Activated naive CD8-positive, alpha-beta T cell treated with anti-CD3 and anti-CD28 coated beads, Interleukin-2, amount 50 U/mL, for 16 hours (primary cell): ENCODE data around the gene KLK13.

ENCODE experiments used
- DNase-seq: peaks from one replicate; pipeline ENCODE4 v3.0.0-alpha.2; 2020; ENCODE audit warnings: low read depth, low spot score

The KLK13 gene, protein sequence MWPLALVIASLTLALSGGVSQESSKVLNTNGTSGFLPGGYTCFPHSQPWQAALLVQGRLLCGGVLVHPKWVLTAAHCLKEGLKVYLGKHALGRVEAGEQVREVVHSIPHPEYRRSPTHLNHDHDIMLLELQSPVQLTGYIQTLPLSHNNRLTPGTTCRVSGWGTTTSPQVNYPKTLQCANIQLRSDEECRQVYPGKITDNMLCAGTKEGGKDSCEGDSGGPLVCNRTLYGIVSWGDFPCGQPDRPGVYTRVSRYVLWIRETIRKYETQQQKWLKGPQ

DNA sequence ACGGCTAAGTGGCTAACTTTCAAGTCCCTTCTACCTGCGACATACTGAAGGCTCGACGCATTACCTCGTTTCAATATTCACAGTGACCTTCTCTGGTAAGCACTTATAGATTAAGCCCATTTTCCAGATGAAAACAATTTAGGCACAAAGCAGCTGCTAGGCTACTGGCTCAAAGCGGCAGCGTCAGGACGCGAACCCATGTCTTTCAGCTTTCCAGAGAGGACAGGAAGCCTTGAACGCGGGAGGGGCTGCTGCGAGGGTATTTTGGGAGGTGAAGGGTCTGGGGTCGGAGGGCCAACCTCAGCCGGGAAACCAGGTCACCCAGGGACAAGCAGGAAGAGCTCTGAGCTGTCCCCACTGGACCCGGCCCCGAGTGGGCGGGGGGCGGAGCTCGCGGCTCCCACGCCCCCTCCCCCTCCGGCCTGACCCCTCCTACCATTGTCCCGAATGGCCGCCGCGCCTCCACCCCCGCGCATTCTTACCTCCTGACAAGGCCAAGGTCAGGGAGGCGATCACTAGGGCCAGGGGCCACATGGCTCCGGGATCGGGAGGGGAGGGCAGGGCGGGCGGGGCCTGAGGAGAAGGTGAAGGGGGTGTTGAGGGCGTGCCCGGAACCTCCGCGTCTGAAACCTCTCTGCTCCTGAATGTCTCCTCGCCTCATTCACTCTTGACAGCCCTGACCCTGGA, at the start of gene KLK13:
Gene KLK13, minus strand, starts transcription at position 559 of the 687 bp plus-strand sequence. Its CDS starts 25 bp downstream, at position 534.
- DNase-seq, result no peak

- DNase-seq, result no peak
These were observed 49.3 kb upstream of the KLK13 start for GRCh38 chr19:51114087-51114729.

DNA sequence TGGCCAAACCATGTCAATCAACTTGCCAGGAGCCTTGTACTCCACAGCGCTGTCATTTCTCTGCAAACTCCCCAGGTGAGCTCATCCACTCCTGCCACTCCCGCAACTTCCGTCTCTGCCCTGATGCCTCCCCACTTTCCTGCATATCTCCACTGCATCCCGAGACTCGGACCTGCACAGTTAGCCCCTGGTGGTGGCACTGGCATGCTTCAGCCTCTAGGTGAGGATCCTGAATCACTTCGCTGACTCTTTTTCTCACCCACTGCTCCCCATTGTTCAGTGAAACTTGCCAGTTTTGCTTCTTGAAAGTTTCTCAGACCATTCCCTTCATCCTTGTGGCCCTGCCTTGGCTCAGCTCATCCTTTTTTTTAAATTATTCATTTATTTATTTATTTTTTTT, 46.7 kb upstream of the KLK13 start:
- no peak for DNase-seq

GRCh38 chr19:51110666-51110971, 45.7 kb upstream of the KLK13 start:
- no peak for DNase-seq

GRCh38 chr19:51108805-51109146, 43.9 kb upstream of the KLK13 start:
- no peak for DNase-seq

DNA sequence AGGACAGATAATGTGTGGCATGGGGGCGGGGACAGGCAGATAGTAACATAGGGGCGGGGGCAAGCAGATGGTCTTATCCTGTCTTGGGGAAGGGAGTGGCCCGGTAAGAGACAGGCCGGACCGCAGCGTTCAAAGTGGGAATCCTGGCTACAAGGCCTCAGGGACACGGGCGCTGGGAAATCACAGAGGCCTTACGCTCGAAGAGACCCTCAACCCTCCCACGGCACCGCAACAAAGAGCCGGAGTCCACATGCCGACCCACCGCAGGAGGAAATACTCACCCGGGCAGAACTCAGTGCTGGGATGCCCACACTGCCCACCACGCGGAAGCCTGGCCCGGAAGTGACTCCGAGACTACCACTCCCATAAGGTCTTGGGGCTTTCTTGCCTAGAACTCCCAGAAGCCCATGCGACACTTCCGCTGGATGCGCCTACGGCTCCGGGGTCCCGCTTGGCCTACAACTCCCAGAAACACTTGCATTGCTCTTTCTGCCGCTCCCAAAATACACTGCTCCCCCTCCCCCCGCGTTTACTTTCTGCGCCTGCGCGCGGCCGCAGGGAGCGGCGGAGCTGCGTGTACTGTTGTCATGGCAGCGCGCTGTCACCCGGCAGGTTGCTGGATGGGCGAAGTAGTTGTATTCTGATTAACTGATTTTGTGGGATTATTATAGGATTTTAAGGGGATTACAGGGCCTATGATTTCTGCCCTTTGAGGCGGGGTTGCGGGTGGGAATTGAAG, 43.3 kb upstream of the KLK13 start, which contains the start of gene CTU1:
Gene CTU1, minus strand, starts transcription at position 344 of the 739 bp plus-strand sequence. CDS start 3,840 bp downstream, outside the sequence.
- DNase-seq, result peak; percentile 97

- no peak for DNase-seq
These were observed 42.6 kb upstream of the KLK13 start for GRCh38 chr19:51107406-51108065.

- no peak for DNase-seq
These were observed 39.0 kb upstream of the KLK13 start for GRCh38 chr19:51103926-51104341.

- no peak for DNase-seq
These were observed 38.1 kb upstream of the KLK13 start for GRCh38 chr19:51102991-51103390.

GRCh38 chr19:51101171-51101865, 36.4 kb upstream of the KLK13 start:
- no peak for DNase-seq

DNA sequence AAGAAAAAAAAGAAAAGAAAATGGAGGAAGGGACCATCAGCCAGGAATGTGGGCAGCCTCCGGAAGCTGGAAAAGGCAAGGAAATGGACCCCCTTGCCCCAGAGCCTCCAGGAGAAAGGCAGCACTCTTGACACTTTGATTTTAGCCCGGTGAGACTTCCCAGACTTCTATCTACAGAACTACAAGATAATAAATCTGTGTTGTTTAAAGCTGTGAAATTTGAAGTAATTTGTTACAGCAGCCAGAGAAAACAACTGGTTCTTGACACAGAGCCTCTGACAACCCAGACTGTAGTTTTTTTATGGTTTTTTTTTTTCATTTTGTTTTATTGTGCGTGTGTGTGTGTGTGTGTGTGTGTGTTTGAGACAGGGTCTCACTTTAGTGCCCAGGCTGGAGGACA, 35.7 kb upstream of the KLK13 start:
- no peak for DNase-seq

GRCh38 chr19:51099047-51099382, 34.1 kb upstream of the KLK13 start:
- DNase-seq, result no peak

- DNase-seq, result no peak
These were observed 33.6 kb upstream of the KLK13 start for GRCh38 chr19:51098365-51099046.

DNA sequence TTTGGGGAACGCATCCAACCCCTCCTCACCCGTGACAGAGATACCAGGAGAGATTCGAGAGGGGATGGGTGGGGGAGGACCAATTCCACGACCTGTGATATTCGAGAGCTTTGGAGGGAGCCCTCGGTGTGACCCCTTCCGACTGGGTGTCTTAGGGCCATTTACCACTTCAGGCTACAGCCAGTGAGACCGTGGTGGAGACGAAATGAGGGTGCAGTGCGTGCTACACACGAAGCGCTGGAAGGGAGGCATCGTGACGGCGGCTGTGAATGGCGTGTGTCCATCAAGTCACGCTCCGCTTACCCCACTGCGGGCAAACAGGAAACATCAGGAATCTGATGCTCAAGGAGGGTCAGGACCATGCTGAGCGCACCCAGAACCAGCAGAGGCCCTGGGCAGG, 32.9 kb upstream of the KLK13 start:
- DNase-seq, result no peak

DNA sequence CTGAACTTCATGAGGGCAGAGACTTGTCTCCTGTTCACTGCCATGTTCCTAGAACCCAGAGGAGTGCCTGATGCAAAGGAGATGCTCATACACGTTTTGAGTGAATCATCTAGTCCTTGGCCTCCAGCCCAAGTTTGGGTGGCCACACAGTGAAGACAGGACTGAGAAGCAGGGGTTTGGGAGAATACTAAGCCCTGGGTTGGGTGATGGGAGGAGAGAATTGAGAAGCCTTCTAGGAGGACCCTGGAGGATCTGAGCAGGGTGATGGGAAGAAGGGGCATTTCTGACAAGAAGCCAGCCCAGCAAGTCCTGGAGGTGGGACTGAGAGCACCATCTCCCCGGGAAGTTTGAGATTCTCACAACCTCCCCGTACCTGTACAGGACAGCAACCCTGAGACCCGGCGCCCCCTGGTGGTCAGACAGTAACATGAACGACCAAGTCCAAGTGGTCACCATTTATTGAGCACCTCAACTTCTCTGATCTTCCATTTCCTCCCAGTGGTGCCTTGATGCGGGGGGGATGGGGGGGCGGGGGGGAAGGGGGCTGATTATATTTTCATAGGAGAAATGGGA, 32.4 kb upstream of the KLK13 start:
- peak; percentile 39 for DNase-seq

- no peak for DNase-seq
These were observed 31.7 kb upstream of the KLK13 start for GRCh38 chr19:51096473-51097165.

DNA sequence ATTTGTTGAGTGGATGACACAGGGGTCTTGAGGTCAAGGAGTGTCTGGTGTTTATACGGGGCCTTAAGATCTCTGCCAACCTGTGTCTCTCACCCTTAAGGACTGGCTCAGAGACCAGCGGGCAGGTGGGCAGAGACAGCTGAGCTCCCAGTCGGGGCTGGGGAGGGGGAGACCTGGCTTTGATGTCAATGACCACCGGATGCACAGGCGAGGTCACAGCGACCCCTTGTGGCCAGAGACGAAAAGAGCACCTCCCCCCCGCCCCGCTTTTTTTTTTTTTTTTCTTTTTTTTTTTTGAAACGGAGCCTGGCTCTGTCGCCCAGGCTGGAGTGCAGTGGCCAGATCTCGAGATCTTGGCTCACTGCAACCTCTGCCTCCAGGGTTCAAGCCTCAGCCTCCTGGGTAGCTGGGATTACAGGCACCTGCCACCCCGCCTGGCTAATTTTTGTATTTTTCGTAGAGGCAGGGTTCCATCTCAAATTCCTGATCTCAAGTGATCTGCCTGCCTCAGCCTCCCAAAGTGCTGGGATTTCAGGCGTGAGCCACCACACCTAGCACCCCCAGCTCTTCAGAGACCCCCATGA, 29.9 kb upstream of the KLK13 start:
- no peak for DNase-seq

DNA sequence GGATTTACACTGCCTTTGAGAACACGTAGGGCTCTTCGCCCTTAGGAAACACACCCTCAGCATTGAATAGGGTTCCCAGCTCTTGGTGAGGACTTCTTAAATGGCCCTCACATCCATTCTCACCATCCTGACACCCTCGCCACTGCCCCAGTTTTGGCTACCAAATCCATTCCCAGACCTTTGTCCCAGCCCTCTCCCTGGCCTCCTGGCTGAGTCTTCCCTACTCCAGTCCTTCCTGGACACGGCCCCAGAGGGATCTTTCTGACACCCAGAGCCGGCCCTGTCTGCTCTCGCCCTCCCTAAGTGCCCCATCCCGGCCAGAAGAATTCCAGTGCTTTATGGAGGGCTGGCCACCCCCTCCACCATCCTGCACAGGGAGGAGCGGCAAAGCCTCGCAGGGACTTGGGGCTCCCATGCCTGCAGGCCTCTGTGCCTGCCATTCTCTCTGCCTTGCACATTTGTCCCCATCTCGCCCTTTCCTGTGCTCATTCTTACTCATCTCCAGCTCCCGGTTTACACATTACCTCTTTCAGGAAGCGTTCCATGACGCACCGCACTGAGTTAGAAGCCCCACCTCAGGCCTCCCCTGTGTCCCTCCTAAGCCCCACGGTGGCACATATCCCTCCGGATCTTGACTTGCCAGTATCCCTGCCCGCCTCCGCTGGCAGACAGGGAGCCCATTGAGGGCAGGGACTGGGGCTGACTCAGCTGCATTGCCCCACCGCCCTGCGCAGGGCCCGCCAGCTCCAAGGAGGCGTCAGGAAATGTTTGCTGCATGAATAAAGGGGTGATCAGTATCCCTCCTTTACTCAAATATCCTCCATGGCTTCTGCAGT, 28.8 kb upstream of the KLK13 start:
- no peak for DNase-seq
